AG09319 (cell line): ENCODE measurements around the gene PRLH.

Source experiments
- DNase-seq: peaks from one replicate; pipeline ENCODE4 v3.0.0-alpha.2; 2010; ENCODE audit warnings: low read depth; ENCODE audit errors: extremely low read depth
- CTCF ChIP-seq: IDR thresholded peaks from 2 replicates; pipeline ENCODE4 v1.5.1; 2011; ENCODE audit warnings: low read depth, mild to moderate bottlenecking, inconsistent platforms, low read length, moderate library complexity

PRLH gene

GRCh38 chr2:237525559-237526157 lies 40.7 kb upstream of the PRLH start:
- TF ChIP-seq CTCF = no peak
- DNase-seq = no peak

- TF ChIP-seq CTCF = no peak
These were observed 39.1 kb upstream of the PRLH start for GRCh38 chr2:237527233-237527632.

GRCh38 chr2:237527766-237528165 lies 38.6 kb upstream of the PRLH start:
- DNase-seq = no peak
- no peak for TF ChIP-seq CTCF

More at GRCh38 chr2:237527233-237527632, 39.1 kb upstream of the PRLH start:
- DNase-seq = no peak

- no peak for TF ChIP-seq CTCF
- DNase-seq = no peak
These were observed 36.6 kb upstream of the PRLH start for GRCh38 chr2:237529452-237530402.

- TF ChIP-seq CTCF = no peak
These were observed 35.6 kb upstream of the PRLH start for GRCh38 chr2:237530472-237531433.

GRCh38 chr2:237532160-237532559 lies 34.2 kb upstream of the PRLH start:
- no peak for TF ChIP-seq CTCF
- no peak for DNase-seq

More at GRCh38 chr2:237530472-237531433, 35.6 kb upstream of the PRLH start:
- no peak for DNase-seq
